ENCODE measurements around the gene OR2W3. TPM values are rescaled to one million over a fixed set of nuclear protein-coding genes. Genes with fewer than 3 reads are reported as not detected.

OR2W3 gene
- total RNA-seq, 2 experiments from 2014 or later = not detected

Other genes with a start within 250 kb of the OR2W3 start
- not detected for gene OR13G1, start 215.8 kb upstream of the OR2W3 start, total RNA-seq
- not detected for gene OR6F1, start 178.9 kb upstream of the OR2W3 start, total RNA-seq
- not detected for gene OR14K1, start 157.0 kb upstream of the OR2W3 start, total RNA-seq
- gene OR14A2, start 147.4 kb upstream of the OR2W3 start, total RNA-seq = not detected
- gene OR1C1, start 135.0 kb upstream of the OR2W3 start, total RNA-seq = not detected
- gene OR14A16, start 71.5 kb upstream of the OR2W3 start, total RNA-seq = not detected
- gene OR11L1, start 53.7 kb upstream of the OR2W3 start, total RNA-seq = not detected
- under 1 TPM in 1 of 2 experiments, not detected in 1; 0.11 TPM for gene TRIM58, start 38.4 kb upstream of the OR2W3 start, total RNA-seq
- gene OR2T8, start 24.7 kb downstream of the OR2W3 start, total RNA-seq = not detected
- gene OR2AJ1, start 29.3 kb downstream of the OR2W3 start, total RNA-seq = not detected
- under 1 TPM; 0.29 to 0.34 TPM for gene OR2L8, start 53.3 kb downstream of the OR2W3 start, total RNA-seq
- gene OR2AK2, start 69.6 kb downstream of the OR2W3 start, total RNA-seq = not detected
- gene OR2L5, start 118.1 kb downstream of the OR2W3 start, total RNA-seq = not detected
- under 1 TPM in 1 of 2 experiments, not detected in 1; 0.07 TPM for gene OR2L2, start 134.5 kb downstream of the OR2W3 start, total RNA-seq
- gene OR2L3, start 151.2 kb downstream of the OR2W3 start, total RNA-seq = not detected
- gene OR2L13, start 199.6 kb downstream of the OR2W3 start, total RNA-seq = not detected
- not detected for gene OR2M5, start 249.6 kb downstream of the OR2W3 start, total RNA-seq

All from activated CD8-positive, alpha-beta T cell treated with anti-CD3 and anti-CD28 coated beads for 36 hours (primary cell).